GM21717 (cell line): Measurements from ENCODE around the gene LPAR2.
"Not testable (repeated sequence)": the region's sequence is repeated elsewhere in the genome, so short reads cannot be mapped to it uniquely, and the experiment has no call there.

Experiments used
- ATAC-seq: cut with Tn5 transposase; IDR thresholded peaks from one replicate; pipeline ENCODE4 v1.9.1; 2021; ENCODE audit warnings: mild to moderate bottlenecking, moderate library complexity; ENCODE audit not compliant: unreplicated experiment

Gene LPAR2

GRCh38 chr19:19602136-19602712 lies 25.8 kb downstream of the LPAR2 start:
- ATAC-seq, result no peak

- no peak for ATAC-seq
Observed at GRCh38 chr19:19600793-19601330, 27.2 kb downstream of the LPAR2 start.

GRCh38 chr19:19598728-19599451 lies 29.1 kb downstream of the LPAR2 start:
- ATAC-seq, result not testable (repeated sequence)

- ATAC-seq, result peak; percentile 63
Observed at GRCh38 chr19:19597809-19598306, 30.2 kb downstream of the LPAR2 start.

- no peak for ATAC-seq
Observed at GRCh38 chr19:19595171-19595701, 32.8 kb downstream of the LPAR2 start.

- no peak for ATAC-seq
Observed at GRCh38 chr19:19594381-19594780, 33.6 kb downstream of the LPAR2 start.

GRCh38 chr19:19592690-19593089 lies 35.3 kb downstream of the LPAR2 start:
- ATAC-seq, result no peak

GRCh38 chr19:19591133-19591825 lies 36.7 kb downstream of the LPAR2 start:
- peak; percentile 41 for ATAC-seq

GRCh38 chr19:19588546-19588945 lies 39.5 kb downstream of the LPAR2 start:
- ATAC-seq, result no peak

GRCh38 chr19:19587771-19588170 lies 40.2 kb downstream of the LPAR2 start:
- no peak for ATAC-seq

- no peak for ATAC-seq
Observed at GRCh38 chr19:19584356-19584755, 43.7 kb downstream of the LPAR2 start.

GRCh38 chr19:19582471-19582870 lies 45.5 kb downstream of the LPAR2 start:
- no peak for ATAC-seq

- no peak for ATAC-seq
Observed at GRCh38 chr19:19581391-19581790, 46.6 kb downstream of the LPAR2 start.

GRCh38 chr19:19580418-19580817 lies 47.6 kb downstream of the LPAR2 start:
- ATAC-seq, result no peak

- no peak for ATAC-seq
Observed at GRCh38 chr19:19579533-19580361, 48.3 kb downstream of the LPAR2 start.

GRCh38 chr19:19578252-19578651 lies 49.8 kb downstream of the LPAR2 start:
- no peak for ATAC-seq

- no peak for ATAC-seq
Observed at GRCh38 chr19:19575411-19575810, 52.6 kb downstream of the LPAR2 start.
